IMR-90 (cell line): ENCODE measurements around the gene MYO1H. TPM values are rescaled to one million over a fixed set of nuclear protein-coding genes. Genes with fewer than 3 reads are reported as not detected.

Experiments used
- ATAC-seq: fragments of 200-7000 bp; cut with Tn5 transposase; 2 replicates; pipeline ENCODE4 v1.9.1; 2020; ENCODE audit warnings: low read depth, mild to moderate bottlenecking, moderate library complexity
- BruUV-seq: library from RNA; stranded (reverse); fragments of 400-500 nt; replicated peaks from 2 replicates; lab custom pipeline; 2021; lab: Mats Ljungman, UMichigan
- CTCF ChIA-PET: fragments of 300-600 bp; formaldehyde crosslinking; extraction: SDS; loops from one replicate; lab custom pipeline; 2021; ENCODE audit warnings: antibody characterized with exemption; lab: Yijun Ruan, JAX
- POLR2A ChIA-PET: fragments of 300-600 bp; sonication (Branson Sonifier 250); formaldehyde crosslinking; loops from one replicate; lab custom pipeline; 2022; ENCODE audit warnings: antibody characterized with exemption; ENCODE audit not compliant: unreplicated experiment; lab: Charles Lee
- DNase-seq: peaks from one replicate; pipeline ENCODE4 v3.0.0; 2013
- H2AFZ ChIP-seq: replicated peaks from 2 replicates; pipeline ENCODE3; 2013; ENCODE audit warnings: low read length, mild to moderate bottlenecking; ENCODE audit not compliant: poor library complexity
- H2AK5ac ChIP-seq: 2 replicates; pipeline ENCODE4 v1.6.1; 2013; ENCODE audit warnings: low read depth, low read length, inconsistent platforms
- H2AK9ac ChIP-seq: replicated peaks from 2 replicates; pipeline ENCODE3; 2013; ENCODE audit warnings: mild to moderate bottlenecking, low read depth, low read length, moderate library complexity; ENCODE audit not compliant: poor library complexity
- H2BK120ac ChIP-seq: 2 replicates; pipeline ENCODE4 v1.6.1; 2013; ENCODE audit warnings: low read depth, low read length, inconsistent platforms
- H2BK15ac ChIP-seq: 3 replicates; pipeline ENCODE4 v1.6.1; 2013; ENCODE audit warnings: low read depth, low read length, inconsistent platforms
- H2BK20ac ChIP-seq: 2 replicates; pipeline ENCODE4 v1.6.1; 2013; ENCODE audit warnings: low read depth, mild to moderate bottlenecking, inconsistent platforms, low read length, moderate library complexity
- H2BK5ac ChIP-seq: 2 replicates; pipeline ENCODE4 v1.6.1; 2013; ENCODE audit warnings: mild to moderate bottlenecking, low read depth, low read length, inconsistent platforms; ENCODE audit not compliant: poor library complexity, severe bottlenecking
- H3K14ac ChIP-seq: replicated peaks from 2 replicates; pipeline ENCODE4 v1.6.1; 2013; ENCODE audit warnings: low read depth, low read length, inconsistent platforms
- H3K18ac ChIP-seq: 2 replicates; pipeline ENCODE4 v1.6.1; 2013; ENCODE audit warnings: low read depth, low read length, control low read depth
- H3K23ac ChIP-seq: 2 replicates; pipeline ENCODE4 v1.6.1; 2013; ENCODE audit warnings: low read depth, low read length, inconsistent platforms
- H3K27ac ChIP-seq: 2 replicates; pipeline ENCODE4 v1.5.1; 2013; ENCODE audit warnings: mild to moderate bottlenecking, control low read depth, low read length; ENCODE audit not compliant: insufficient read depth
- H3K27me3 ChIP-seq: 2 replicates; pipeline ENCODE4 v1.6.1; 2013; ENCODE audit warnings: low read length; ENCODE audit not compliant: control insufficient read depth, insufficient read depth
- H3K36me3 ChIP-seq: 2 replicates; pipeline ENCODE4 v1.6.1; 2013; ENCODE audit warnings: low read length, mixed read lengths; ENCODE audit not compliant: control insufficient read depth, insufficient read depth
- H3K4ac ChIP-seq: 2 replicates; pipeline ENCODE4 v1.6.1; 2013; ENCODE audit warnings: low read depth, low read length, inconsistent platforms
- H3K4me1 ChIP-seq: 2 replicates; pipeline ENCODE4 v1.6.1; 2013; ENCODE audit warnings: low read length, mixed read lengths; ENCODE audit not compliant: control insufficient read depth, insufficient read depth
- H3K4me2 ChIP-seq: 2 replicates; pipeline ENCODE4 v1.6.1; 2013; ENCODE audit warnings: low read depth, mild to moderate bottlenecking, control low read depth, low read length, moderate library complexity
- H3K4me3 ChIP-seq: 2 replicates; pipeline ENCODE4 v1.5.1; 2013; ENCODE audit warnings: low read depth, mild to moderate bottlenecking, control low read depth, low read length, moderate library complexity; ENCODE audit not compliant: insufficient read depth
- H3K56ac ChIP-seq: 2 replicates; pipeline ENCODE4 v1.6.1; 2013; ENCODE audit warnings: low read length, inconsistent platforms; ENCODE audit not compliant: insufficient read depth; ENCODE audit errors: extremely low read depth
- H3K79me1 ChIP-seq, 2 experiments: 2 replicates each; pipeline ENCODE4 v1.6.1; 2013; ENCODE audit warnings: low read length in 2 of 2, inconsistent platforms in 1 of 2, low read depth in 1 of 2
- H3K9ac ChIP-seq: 2 replicates; pipeline ENCODE4 v1.6.1; 2013; ENCODE audit warnings: low read depth, low read length, control low read depth
- H3K9me1 ChIP-seq: 2 replicates; pipeline ENCODE4 v1.6.1; 2013; ENCODE audit warnings: low read length, inconsistent platforms; ENCODE audit not compliant: insufficient read depth
- H3K9me3 ChIP-seq: 2 replicates; pipeline ENCODE4 v1.6.1; 2013; ENCODE audit warnings: low read length; ENCODE audit not compliant: control insufficient read depth, insufficient read depth
- H4K20me1 ChIP-seq: 2 replicates; pipeline ENCODE4 v1.6.1; 2013; ENCODE audit warnings: low read length, inconsistent platforms; ENCODE audit not compliant: insufficient read depth
- H4K5ac ChIP-seq: 2 replicates; pipeline ENCODE4 v1.6.1; 2013; ENCODE audit warnings: mild to moderate bottlenecking, low read depth, low read length, control low read depth
- H4K8ac ChIP-seq, 2 experiments: 2 replicates each; pipeline ENCODE4 v1.6.1; 2013; ENCODE audit warnings: low read depth in 2 of 2, low read length in 2 of 2, control low read depth in 1 of 2, inconsistent platforms in 1 of 2
- H4K91ac ChIP-seq: 2 replicates; pipeline ENCODE4 v1.6.1; 2013; ENCODE audit warnings: low read depth, low read length, inconsistent platforms; ENCODE audit not compliant: insufficient read depth
- CHD1 ChIP-seq: IDR thresholded peaks from 2 replicates; pipeline ENCODE4 v1.6.1; 2012; ENCODE audit warnings: low read depth, low read length, improper control_type of control experiment
- NFE2L2 ChIP-seq: fragments of 150-350 bp; IDR thresholded peaks from 2 replicates; pipeline ENCODE4 v1.6.1; 2016; ENCODE audit warnings: low read depth, mild to moderate bottlenecking, low read length
- POLR2A ChIP-seq: IDR thresholded peaks from 2 replicates; pipeline ENCODE4 v1.6.1; 2012; ENCODE audit warnings: mild to moderate bottlenecking, low read depth, low read length
- RAD21 ChIP-seq: IDR thresholded peaks from 2 replicates; pipeline ENCODE4 v1.6.1; 2012; ENCODE audit warnings: low read length, improper control_type of control experiment
- WGBS, 2 experiments: methylation state at CpG; one replicate each; pipeline versions ENCODE4 v1.1.5 to v1.1.7; 2013; ENCODE audit warnings: missing lambda C conversion rate in 2 of 2; ENCODE audit not compliant: insufficient read length in 1 of 2; ENCODE audit errors: extremely low coverage in 2 of 2; 5-methylcytosine and 5-hydroxymethylcytosine counted together
- dilution Hi-C: fragments of 300-500 bp; cut with HindIII; formaldehyde crosslinking; loops from one replicate; pipeline ENCODE4 v1.14.3; 2018; ENCODE audit warnings: low sequenced_read_pairs; ENCODE audit not compliant: unreplicated experiment
- in situ Hi-C: fragments of 300-500 bp; cut with MboI; formaldehyde crosslinking; loops from 3 replicates; pipeline ENCODE4 v1.14.3; 2019; ENCODE audit warnings: low sequenced_read_pairs, inconsistent platforms, mixed read lengths
- intact Hi-C: fragments of 100-400 bp; cut with micrococcal nuclease; formaldehyde crosslinking; loops from 2 replicates; pipeline ENCODE4 v1.10.0; 2022
- polyA plus RNA-seq, 3 experiments: library from polyadenylated mRNA; depleted of rRNA; stranded (reverse); fragments of >200 nt; gene quantifications; 2 replicates each; pipeline ENCODE4 v1.2.3, GENCODE V29; 2012; ENCODE audit warnings: low replicate concordance in 1 of 3
- total RNA-seq: library from RNA; depleted of rRNA; stranded (reverse); fragments of >200 nt; gene quantifications from 2 replicates; pipeline ENCODE4 v1.2.3, GENCODE V29; 2012

MYO1H gene
- total and polyA plus RNA-seq, 2 of the 4 experiments (the other 2 are of a cell fraction), result not detected

DNA sequence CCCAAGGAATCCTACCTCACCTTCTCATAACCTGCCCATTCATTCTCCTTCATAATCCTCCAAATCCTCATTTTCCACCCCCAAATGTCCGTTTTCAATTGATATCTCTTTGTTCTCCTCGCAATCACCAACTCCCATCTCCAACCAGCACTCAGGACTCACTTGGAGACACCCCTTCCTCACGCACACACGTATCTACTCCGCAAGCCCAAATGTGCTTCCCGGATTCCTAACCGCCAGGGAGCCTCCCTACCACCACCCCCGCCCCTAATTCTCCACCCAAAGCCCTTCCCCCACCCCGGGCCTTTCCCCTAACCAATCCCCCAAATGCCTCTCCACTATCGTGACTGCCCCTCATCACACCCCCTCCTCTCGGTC is 129.1 kb downstream of the MYO1H start:
- H3K4me2 ChIP-seq, result peak overlapping the region; percentile 99
- H3K4me3 ChIP-seq, result peak overlapping the region; percentile 90

More for the DNA sequence above, 129.1 kb downstream of the MYO1H start:
- Histone ChIP-seq H4K20me1 (peaks cover 48% of the 10 kb centered on the region; the same call in 1 of the 2 replicates), H3K23ac (peak overlapping the region; percentile 91), H3K27ac (peak overlapping the region; percentile 95), H3K4me1 (peaks cover 8% of the 10 kb centered on the region), H2BK5ac (peak overlapping the region; percentile 84), H2AK5ac (peak overlapping the region; percentile 99), H2AFZ (peak overlapping the region; percentile 97), H4K91ac (peak overlapping the region; percentile 90), H3K9me3 (no peaks in the 10 kb centered on the region), H3K79me1 (peaks cover 6 to 73% of the 10 kb centered on the region in 2 experiments; a peak in 3 of 4 replicates), H2AK9ac (peak overlapping the region; percentile 99), H4K5ac (peak overlapping the region; percentile 55), H3K4ac (peak overlapping the region; percentile 97), H3K9me1 (peaks cover 26% of the 10 kb centered on the region), H3K9ac (peak overlapping the region; percentile 95), H4K8ac (peak overlapping the region; percentile 81 to 94), H2BK20ac (peak overlapping the region; percentile 13; the same call in 1 of the 2 replicates), H3K56ac (peak overlapping the region; percentile 77), H3K27me3 (no peaks in the 10 kb centered on the region), H2BK15ac (no peak overlapping the region), H3K36me3 (peaks cover 6% of the 10 kb centered on the region), H3K18ac (peak overlapping the region; percentile 58), H3K14ac (peak overlapping the region; percentile 98), H2BK120ac (peak overlapping the region; percentile 69)
- WGBS, 2 experiments, result 4% methylated on average over 4 of the region's 11 CpGs; no CpG with 5 or more reads in 1 of the 2 experiments
- peak; percentile 9 for ATAC-seq
- intact Hi-C loops (loop anchor here (1.0 to 2.0 kb wide), 3 partner anchors 14 to 48 kb away; no protein-coding TSS in a partner anchor), dilution Hi-C loops (no loop called here), in situ Hi-C loops (loop anchor here (5.0 kb wide), 1 partner anchor 44 kb away; no protein-coding TSS in a partner anchor)
- BruUV-seq, result no TSS peak
- ChIA-PET CTCF (interaction anchor here (0.7 to 2.4 kb wide), 2 partner anchors 44 to 49 kb away, joined by 4 to 8 read pairs; no protein-coding TSS in a partner anchor), POLR2A (interaction anchor here (1.5 kb wide), 1 partner anchor 14 kb away, joined by 7 read pairs; no protein-coding TSS in a partner anchor)
- no peak for TF ChIP-seq RAD21
- no peak for TF ChIP-seq POLR2A
- TF ChIP-seq CHD1, result no peak
- no peak for TF ChIP-seq NFE2L2
- no peak for DNase-seq
